Activated CD4-positive, alpha-beta memory T cell treated with anti-CD3 and anti-CD28 coated beads for 36 hours (primary cell): ENCODE data around the gene GSG1L. TPM values are rescaled to one million over a fixed set of nuclear protein-coding genes. Genes with fewer than 3 reads are reported as not detected.

ENCODE experiments used
- CTCF ChIA-PET: fragments of 350-600 bp; sonication (Branson Sonifier 250); formaldehyde crosslinking; loops from one replicate; lab custom pipeline; 2021; ENCODE audit warnings: antibody characterized with exemption, inconsistent platforms; lab: Charles Lee
- POLR2A ChIA-PET: fragments of 350-600 bp; sonication (Branson Sonifier 250); formaldehyde crosslinking; loops from one replicate; lab custom pipeline; 2021; ENCODE audit warnings: antibody characterized with exemption; lab: Charles Lee
- DNase-seq: peaks from one replicate; pipeline ENCODE4 v3.0.0-alpha.2; 2020
- H3K27ac Mint-ChIP-seq: one replicate; pipeline ENCODE4 v1.8.0; 2021; ENCODE audit warnings: mixed read lengths
- H3K27me3 Mint-ChIP-seq: one replicate; pipeline ENCODE4 v1.8.0; 2021; ENCODE audit warnings: mixed read lengths
- H3K36me3 Mint-ChIP-seq: one replicate; pipeline ENCODE4 v1.8.0; 2021; ENCODE audit warnings: mixed read lengths
- H3K4me1 Mint-ChIP-seq: one replicate; pipeline ENCODE4 v1.8.0; 2021; ENCODE audit warnings: low read depth, mixed read lengths
- H3K4me3 Mint-ChIP-seq: one replicate; pipeline ENCODE4 v1.8.0; 2021; ENCODE audit warnings: mild to moderate bottlenecking, mixed read lengths
- H3K9me3 Mint-ChIP-seq: one replicate; pipeline ENCODE4 v1.8.0; 2021; ENCODE audit warnings: mixed read lengths
- intact Hi-C: fragments of 100-400 bp; cut with micrococcal nuclease; formaldehyde crosslinking; loops from one replicate; pipeline ENCODE4 v1.15.1; 2023
- total RNA-seq, 2 experiments: library from RNA; stranded (reverse); gene quantifications; one replicate each; pipeline ENCODE4 v1.2.3, GENCODE V29; 2021

GSG1L gene
- total RNA-seq, 2 experiments from 2014 or later: 0.26 to 0.44 TPM

- POLR2A ChIA-PET: no interaction called here
- H3K27me3 Mint-ChIP-seq: no peaks in the 10 kb centered on the region
- no peaks in the 10 kb centered on the region for H3K36me3 Mint-ChIP-seq
- no peaks in the 10 kb centered on the region for H3K4me1 Mint-ChIP-seq
- no peak for DNase-seq
- H3K4me3 Mint-ChIP-seq: no peak overlapping the region
- H3K9me3 Mint-ChIP-seq: no peaks in the 10 kb centered on the region
- intact Hi-C loops: no loop called here
- CTCF ChIA-PET: interaction anchor here (1.2 kb wide), 1 partner anchor 215 kb away, joined by 3 read pairs; no protein-coding TSS in a partner anchor
- H3K27ac Mint-ChIP-seq: no peak overlapping the region
Measured at GRCh38 chr16:28003021-28003865, 60.3 kb downstream of the GSG1L start.

- intact Hi-C loops: no loop called here
- no peaks in the 10 kb centered on the region for H3K4me1 Mint-ChIP-seq
- H3K27me3 Mint-ChIP-seq: no peaks in the 10 kb centered on the region
- H3K36me3 Mint-ChIP-seq: no peaks in the 10 kb centered on the region
- ChIA-PET CTCF (no interaction called here), POLR2A (no interaction called here)
- H3K4me3 Mint-ChIP-seq: no peak overlapping the region
- DNase-seq: no peak
- H3K9me3 Mint-ChIP-seq: no peaks in the 10 kb centered on the region
- H3K27ac Mint-ChIP-seq: no peak overlapping the region
Measured at GRCh38 chr16:28001642-28002041, 61.9 kb downstream of the GSG1L start.

- ChIA-PET POLR2A (no interaction called here), CTCF (no interaction called here)
- intact Hi-C loops: no loop called here
- no peak for DNase-seq
- Mint-ChIP-seq H3K27ac (no peak overlapping the region), H3K36me3 (no peaks in the 10 kb centered on the region), H3K9me3 (no peaks in the 10 kb centered on the region), H3K27me3 (no peaks in the 10 kb centered on the region), H3K4me3 (no peak overlapping the region), H3K4me1 (peaks cover under 1% of the 10 kb centered on the region)
Measured at GRCh38 chr16:28001184-28001583, 62.3 kb downstream of the GSG1L start.

GRCh38 chr16:28000314-28001169 is 63.0 kb downstream of the GSG1L start:
- intact Hi-C loops: no loop called here
- Mint-ChIP-seq H3K4me3 (no peak overlapping the region), H3K9me3 (no peaks in the 10 kb centered on the region), H3K4me1 (peaks cover 6% of the 10 kb centered on the region), H3K36me3 (no peaks in the 10 kb centered on the region), H3K27me3 (no peaks in the 10 kb centered on the region), H3K27ac (no peak overlapping the region)
- DNase-seq: no peak
- POLR2A ChIA-PET: no interaction called here
- CTCF ChIA-PET: no interaction called here

GRCh38 chr16:27999687-28000086 is 63.8 kb downstream of the GSG1L start:
- intact Hi-C loops: no loop called here
- no peak for DNase-seq
- ChIA-PET POLR2A (no interaction called here), CTCF (no interaction called here)
- no peaks in the 10 kb centered on the region for H3K27me3 Mint-ChIP-seq
- no peak overlapping the region for H3K27ac Mint-ChIP-seq
- no peaks in the 10 kb centered on the region for H3K9me3 Mint-ChIP-seq
- no peak overlapping the region for H3K4me3 Mint-ChIP-seq
- H3K4me1 Mint-ChIP-seq: peaks cover 13% of the 10 kb centered on the region
- H3K36me3 Mint-ChIP-seq: no peaks in the 10 kb centered on the region

- intact Hi-C loops: no loop called here
- H3K27me3 Mint-ChIP-seq: no peaks in the 10 kb centered on the region
- CTCF ChIA-PET: no interaction called here
- no peak for DNase-seq
- H3K9me3 Mint-ChIP-seq: peaks cover 10% of the 10 kb centered on the region
- H3K27ac Mint-ChIP-seq: no peak overlapping the region
- no peaks in the 10 kb centered on the region for H3K36me3 Mint-ChIP-seq
- POLR2A ChIA-PET: no interaction called here
- peaks cover 13% of the 10 kb centered on the region for H3K4me1 Mint-ChIP-seq
- no peak overlapping the region for H3K4me3 Mint-ChIP-seq
Measured at GRCh38 chr16:27995378-27995777, 68.1 kb downstream of the GSG1L start.

- H3K4me3 Mint-ChIP-seq: no peak overlapping the region
- ChIA-PET POLR2A (interaction anchor here (0.7 kb wide), 1 partner anchor 28 kb away, joined by 3 read pairs; no protein-coding TSS in a partner anchor), CTCF (no interaction called here)
- H3K27me3 Mint-ChIP-seq: no peaks in the 10 kb centered on the region
- H3K27ac Mint-ChIP-seq: no peak overlapping the region
- no peaks in the 10 kb centered on the region for H3K36me3 Mint-ChIP-seq
- no peak for DNase-seq
- H3K4me1 Mint-ChIP-seq: peaks cover 13% of the 10 kb centered on the region
- intact Hi-C loops: no loop called here
- H3K9me3 Mint-ChIP-seq: peaks cover 10% of the 10 kb centered on the region
Measured at GRCh38 chr16:27994686-27995085, 68.8 kb downstream of the GSG1L start.

GRCh38 chr16:27993587-27993986 is 69.9 kb downstream of the GSG1L start:
- no peak overlapping the region for H3K27ac Mint-ChIP-seq
- H3K9me3 Mint-ChIP-seq: peaks cover 10% of the 10 kb centered on the region
- no peak overlapping the region for H3K4me3 Mint-ChIP-seq
- intact Hi-C loops: no loop called here
- POLR2A ChIA-PET: no interaction called here
- H3K4me1 Mint-ChIP-seq: peaks cover 13% of the 10 kb centered on the region
- H3K36me3 Mint-ChIP-seq: no peaks in the 10 kb centered on the region
- CTCF ChIA-PET: no interaction called here
- DNase-seq: no peak
- no peaks in the 10 kb centered on the region for H3K27me3 Mint-ChIP-seq

- CTCF ChIA-PET: no interaction called here
- H3K27me3 Mint-ChIP-seq: no peaks in the 10 kb centered on the region
- H3K36me3 Mint-ChIP-seq: no peaks in the 10 kb centered on the region
- intact Hi-C loops: no loop called here
- H3K27ac Mint-ChIP-seq: no peak overlapping the region
- POLR2A ChIA-PET: no interaction called here
- H3K4me1 Mint-ChIP-seq: peaks cover 13% of the 10 kb centered on the region
- no peak overlapping the region for H3K4me3 Mint-ChIP-seq
- H3K9me3 Mint-ChIP-seq: peaks cover 10% of the 10 kb centered on the region
- DNase-seq: no peak
Measured at GRCh38 chr16:27991876-27992275, 71.6 kb downstream of the GSG1L start.

- Mint-ChIP-seq H3K4me1 (no peaks in the 10 kb centered on the region), H3K9me3 (peaks cover 3% of the 10 kb centered on the region), H3K27me3 (no peaks in the 10 kb centered on the region), H3K36me3 (no peaks in the 10 kb centered on the region), H3K4me3 (no peak overlapping the region), H3K27ac (no peak overlapping the region)
- ChIA-PET CTCF (no interaction called here), POLR2A (no interaction called here)
- no peak for DNase-seq
- intact Hi-C loops: no loop called here
Measured at GRCh38 chr16:27985981-27986380, 77.5 kb downstream of the GSG1L start.

GRCh38 chr16:27984121-27984520 is 79.4 kb downstream of the GSG1L start:
- no peaks in the 10 kb centered on the region for H3K36me3 Mint-ChIP-seq
- POLR2A ChIA-PET: no interaction called here
- H3K27me3 Mint-ChIP-seq: no peaks in the 10 kb centered on the region
- H3K9me3 Mint-ChIP-seq: peaks cover 3% of the 10 kb centered on the region
- DNase-seq: no peak
- no peak overlapping the region for H3K27ac Mint-ChIP-seq
- intact Hi-C loops: no loop called here
- no peaks in the 10 kb centered on the region for H3K4me1 Mint-ChIP-seq
- H3K4me3 Mint-ChIP-seq: no peak overlapping the region
- CTCF ChIA-PET: interaction anchor here (0.8 to 1.6 kb wide), 2 partner anchors 12 to 234 kb away, joined by 3 read pairs; no protein-coding TSS in a partner anchor

GRCh38 chr16:27983244-27983643 is 80.3 kb downstream of the GSG1L start:
- Mint-ChIP-seq H3K9me3 (peaks cover 3% of the 10 kb centered on the region), H3K4me3 (no peak overlapping the region), H3K27ac (no peak overlapping the region), H3K36me3 (no peaks in the 10 kb centered on the region), H3K4me1 (no peaks in the 10 kb centered on the region), H3K27me3 (no peaks in the 10 kb centered on the region)
- intact Hi-C loops: no loop called here
- ChIA-PET CTCF (interaction anchor here (1.6 kb wide), 1 partner anchor 11 kb away, joined by 3 read pairs; no protein-coding TSS in a partner anchor), POLR2A (no interaction called here)
- DNase-seq: no peak
